Osteoblast (primary cell): Measurements from ENCODE around the gene WRAP73. TPM values are rescaled to one million over a fixed set of nuclear protein-coding genes. Genes with fewer than 3 reads are reported as not detected.

Experiments used
- DNase-seq: peaks from one replicate; pipeline ENCODE4 v3.0.0; 2011; ENCODE audit warnings: low spot score, mixed read lengths; ENCODE audit not compliant: insufficient read length; ENCODE audit errors: missing footprints
- H2AFZ ChIP-seq: 2 replicates; pipeline ENCODE4 v1.6.0; 2011; ENCODE audit warnings: mild to moderate bottlenecking, low read length
- H3K27ac ChIP-seq: 2 replicates; pipeline ENCODE4 v1.5.1; 2011; ENCODE audit warnings: mild to moderate bottlenecking, low read depth, low read length, moderate library complexity
- H3K27me3 ChIP-seq: 2 replicates; pipeline ENCODE4 v1.6.0; 2012; ENCODE audit warnings: mild to moderate bottlenecking, control low read depth, inconsistent platforms, low read length, moderate library complexity; ENCODE audit not compliant: insufficient read depth
- H3K36me3 ChIP-seq: 2 replicates; pipeline ENCODE4 v1.5.1; 2011; ENCODE audit warnings: mild to moderate bottlenecking, low read length, control low read depth, moderate library complexity; ENCODE audit not compliant: insufficient read depth
- H3K4me1 ChIP-seq: 2 replicates; pipeline ENCODE4 v1.5.1; 2011; ENCODE audit warnings: mild to moderate bottlenecking, low read length, control low read depth, moderate library complexity; ENCODE audit not compliant: insufficient read depth
- H3K4me2 ChIP-seq: 2 replicates; pipeline ENCODE4 v1.6.0; 2011; ENCODE audit warnings: mild to moderate bottlenecking, low read length; ENCODE audit not compliant: insufficient read depth
- H3K4me3 ChIP-seq: fragments of 200-600 bp; sonication (generic); 3 replicates; pipeline ENCODE4 v1.5.1; 2012; ENCODE audit warnings: mild to moderate bottlenecking, low read length, inconsistent platforms; ENCODE audit not compliant: insufficient read depth
- H3K79me2 ChIP-seq: 2 replicates; pipeline ENCODE4 v1.6.0; 2012; ENCODE audit warnings: mild to moderate bottlenecking, low read length, control low read depth, inconsistent platforms; ENCODE audit not compliant: insufficient read depth
- H3K9me3 ChIP-seq: 2 replicates; pipeline ENCODE4 v1.5.1; 2011; ENCODE audit warnings: low read depth, low read length, control low read depth
- H4K20me1 ChIP-seq: 2 replicates; pipeline ENCODE4 v1.6.0; 2012; ENCODE audit warnings: mild to moderate bottlenecking, low read length, control low read depth; ENCODE audit not compliant: insufficient read depth
- total RNA-seq: library from RNA; depleted of rRNA; stranded (reverse); fragments of >200 nt; gene quantifications from 2 replicates; pipeline ENCODE4 v1.2.3, GENCODE V29; 2012
- TF ChIP-seq, protein P1 (sequence below): IDR thresholded peaks from 2 replicates; pipeline ENCODE4 v1.5.1; 2011; ENCODE audit warnings: mild to moderate bottlenecking, low read depth, low read length, moderate library complexity; ENCODE audit errors: extremely low read depth

Gene WRAP73
- total RNA-seq, 1 donor: 9.8 TPM

DNA sequence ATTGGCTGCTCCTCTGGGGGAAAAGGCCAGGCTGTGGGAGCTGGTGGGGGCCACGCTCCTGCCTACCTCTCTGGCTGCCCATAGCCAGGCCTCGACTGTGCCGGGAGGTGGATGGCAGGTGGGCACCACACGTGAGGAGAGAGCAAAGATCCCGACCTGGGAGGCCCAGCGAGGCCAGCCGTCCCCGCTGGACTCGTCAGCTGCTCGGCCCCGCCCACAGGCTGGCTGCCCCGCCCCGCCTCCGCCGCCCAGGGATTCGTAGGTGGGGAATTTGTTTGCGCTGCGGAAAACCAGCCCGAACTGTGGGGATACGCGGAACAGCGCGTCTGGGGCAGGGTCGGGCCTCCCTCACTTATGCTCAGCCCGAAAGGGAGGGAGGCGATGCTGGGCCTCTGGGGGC, 34.1 kb upstream of the WRAP73 start:
- Histone ChIP-seq H3K27ac (no peak overlapping the region), H3K4me2 (no peak overlapping the region), H3K4me1 (no peaks in the 10 kb centered on the region), H4K20me1 (no peaks in the 10 kb centered on the region), H2AFZ (no peak overlapping the region), H3K36me3 (no peaks in the 10 kb centered on the region), H3K27me3 (no peaks in the 10 kb centered on the region), H3K9me3 (no peaks in the 10 kb centered on the region), H3K4me3 (no peak overlapping the region), H3K79me2 (no peaks in the 10 kb centered on the region)
- TF ChIP-seq, protein P1, sequence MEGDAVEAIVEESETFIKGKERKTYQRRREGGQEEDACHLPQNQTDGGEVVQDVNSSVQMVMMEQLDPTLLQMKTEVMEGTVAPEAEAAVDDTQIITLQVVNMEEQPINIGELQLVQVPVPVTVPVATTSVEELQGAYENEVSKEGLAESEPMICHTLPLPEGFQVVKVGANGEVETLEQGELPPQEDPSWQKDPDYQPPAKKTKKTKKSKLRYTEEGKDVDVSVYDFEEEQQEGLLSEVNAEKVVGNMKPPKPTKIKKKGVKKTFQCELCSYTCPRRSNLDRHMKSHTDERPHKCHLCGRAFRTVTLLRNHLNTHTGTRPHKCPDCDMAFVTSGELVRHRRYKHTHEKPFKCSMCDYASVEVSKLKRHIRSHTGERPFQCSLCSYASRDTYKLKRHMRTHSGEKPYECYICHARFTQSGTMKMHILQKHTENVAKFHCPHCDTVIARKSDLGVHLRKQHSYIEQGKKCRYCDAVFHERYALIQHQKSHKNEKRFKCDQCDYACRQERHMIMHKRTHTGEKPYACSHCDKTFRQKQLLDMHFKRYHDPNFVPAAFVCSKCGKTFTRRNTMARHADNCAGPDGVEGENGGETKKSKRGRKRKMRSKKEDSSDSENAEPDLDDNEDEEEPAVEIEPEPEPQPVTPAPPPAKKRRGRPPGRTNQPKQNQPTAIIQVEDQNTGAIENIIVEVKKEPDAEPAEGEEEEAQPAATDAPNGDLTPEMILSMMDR: no peak
- no peak for DNase-seq

DNA sequence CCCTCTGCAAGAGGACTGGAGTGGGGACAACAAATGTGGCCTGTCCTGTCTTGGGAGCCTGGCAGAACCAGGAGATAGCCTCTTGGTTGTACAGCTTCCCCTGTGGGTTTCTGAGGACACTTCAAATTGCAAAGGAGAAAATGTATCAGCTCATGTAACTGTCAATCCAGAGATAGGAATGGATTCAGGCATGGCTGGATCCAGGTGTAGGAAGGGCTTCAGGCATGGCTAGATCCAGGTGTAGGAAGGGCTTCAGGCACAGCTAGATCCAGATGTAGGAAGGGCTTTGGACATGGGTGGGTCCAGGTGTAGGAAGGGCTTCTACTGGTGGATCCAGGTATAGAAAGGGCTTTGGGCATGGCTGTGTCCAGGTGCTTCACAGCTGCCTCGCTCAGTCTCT, 33.3 kb upstream of the WRAP73 start:
- no peak overlapping the region for H3K27ac ChIP-seq
- no peaks in the 10 kb centered on the region for H3K27me3 ChIP-seq
- no peaks in the 10 kb centered on the region for H3K36me3 ChIP-seq
- no peak overlapping the region for H3K4me3 ChIP-seq
- TF ChIP-seq, protein P1: no peak
- H3K9me3 ChIP-seq: no peaks in the 10 kb centered on the region
- H3K79me2 ChIP-seq: no peaks in the 10 kb centered on the region
- no peak overlapping the region for H3K4me2 ChIP-seq
- H4K20me1 ChIP-seq: no peaks in the 10 kb centered on the region
- DNase-seq: no peak
- no peak overlapping the region for H2AFZ ChIP-seq
- no peaks in the 10 kb centered on the region for H3K4me1 ChIP-seq

DNA sequence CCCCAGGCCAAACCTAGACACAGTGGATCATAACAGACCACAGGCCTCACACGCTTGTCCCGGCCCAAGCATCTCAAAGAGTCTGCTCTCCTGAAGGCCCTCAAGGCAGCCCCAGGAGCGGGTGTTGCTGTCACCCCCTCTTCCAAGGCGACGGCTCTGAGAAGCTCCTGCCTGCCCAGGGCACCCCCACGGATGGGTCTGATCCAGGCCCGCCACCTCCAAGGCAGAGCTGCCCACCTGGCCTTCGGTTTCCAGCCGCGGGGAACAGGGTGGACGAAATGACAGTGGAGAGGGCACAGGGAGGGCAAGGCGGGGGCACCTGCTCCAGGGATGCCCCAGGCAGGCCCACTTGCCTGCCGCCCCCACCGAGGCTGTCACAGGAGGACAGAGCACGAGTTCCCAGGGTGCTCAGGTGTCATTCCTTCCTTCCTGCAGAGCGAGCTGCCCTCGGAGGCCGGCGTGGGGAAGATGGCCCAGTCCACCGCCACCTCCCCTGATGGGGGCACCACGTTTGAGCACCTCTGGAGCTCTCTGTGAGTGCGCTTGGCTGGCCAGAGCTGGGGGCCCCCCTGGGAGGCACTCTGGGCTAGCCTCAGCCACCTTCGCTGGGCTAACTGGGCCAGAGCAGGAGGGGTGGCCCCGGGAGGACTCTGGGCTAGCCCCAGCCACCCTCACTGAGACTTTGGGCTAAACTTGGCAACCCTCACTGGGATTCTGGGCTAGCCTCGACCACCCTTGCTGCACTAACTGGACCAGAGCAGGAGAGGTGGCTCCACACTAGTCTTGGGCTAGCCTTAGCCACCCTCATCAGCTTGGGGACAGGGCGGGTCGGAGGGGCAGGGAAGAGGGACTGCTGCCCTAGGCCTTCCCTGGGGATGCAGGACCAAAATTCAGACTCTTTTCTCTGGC, 32.2 kb upstream of the WRAP73 start:
- no peaks in the 10 kb centered on the region for H3K79me2 ChIP-seq
- DNase-seq: no peak

DNA sequence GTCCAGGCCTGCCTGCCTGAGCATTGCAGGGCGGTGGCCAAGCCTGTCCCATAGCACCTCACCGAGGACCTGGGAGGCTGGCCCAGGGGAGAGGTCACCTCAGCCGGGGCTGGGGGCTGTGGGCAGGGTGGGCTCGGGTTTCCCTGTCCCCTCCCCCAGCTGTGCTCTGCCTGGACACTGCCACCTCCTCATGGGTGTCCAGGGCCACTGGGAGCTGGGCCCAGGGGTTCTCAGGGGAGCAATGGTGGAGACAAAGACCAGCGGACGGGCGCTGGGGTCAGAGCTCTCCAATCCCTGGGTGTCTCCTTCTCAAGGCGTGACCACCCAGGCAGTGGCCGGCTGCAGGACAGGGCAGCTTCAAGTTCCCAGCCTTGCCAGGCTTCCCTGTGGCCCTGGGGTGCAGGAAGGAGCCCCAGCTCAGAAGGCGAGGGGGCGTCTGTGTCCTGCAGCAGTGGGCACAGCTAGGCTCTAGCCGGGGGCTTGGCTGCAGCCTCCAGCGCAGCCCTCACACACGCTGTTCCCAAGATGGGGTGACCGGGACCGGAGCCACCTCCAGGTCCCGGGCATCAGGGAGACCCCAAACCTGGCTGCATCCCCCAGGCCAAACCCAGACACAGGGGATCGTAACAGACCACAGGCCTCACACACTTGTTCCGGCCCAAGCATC, 31.5 kb upstream of the WRAP73 start:
- H3K36me3 ChIP-seq: no peaks in the 10 kb centered on the region
- no peak overlapping the region for H3K27ac ChIP-seq
- H3K9me3 ChIP-seq: no peaks in the 10 kb centered on the region
- H4K20me1 ChIP-seq: no peaks in the 10 kb centered on the region
- DNase-seq: no peak
- H3K4me3 ChIP-seq: no peak overlapping the region
- H3K27me3 ChIP-seq: no peaks in the 10 kb centered on the region
- H3K79me2 ChIP-seq: no peaks in the 10 kb centered on the region
- H3K4me1 ChIP-seq: no peaks in the 10 kb centered on the region
- TF ChIP-seq, protein P1: no peak
- H3K4me2 ChIP-seq: no peak overlapping the region
- H2AFZ ChIP-seq: no peak overlapping the region

More for the DNA sequence above, 32.2 kb upstream of the WRAP73 start:
- no peak overlapping the region for H3K27ac ChIP-seq
- H3K4me3 ChIP-seq: no peak overlapping the region
- TF ChIP-seq, protein P1: no peak
- no peaks in the 10 kb centered on the region for H3K27me3 ChIP-seq
- no peaks in the 10 kb centered on the region for H4K20me1 ChIP-seq
- no peaks in the 10 kb centered on the region for H3K36me3 ChIP-seq
- H3K4me2 ChIP-seq: no peak overlapping the region
- no peaks in the 10 kb centered on the region for H3K4me1 ChIP-seq
- no peak overlapping the region for H2AFZ ChIP-seq
- H3K9me3 ChIP-seq: no peaks in the 10 kb centered on the region
